Activated naive CD8-positive, alpha-beta T cell treated with anti-CD3 and anti-CD28 coated beads for 36 hours (primary cell): ENCODE measurements around the gene CSHL1. TPM values are rescaled to one million over a fixed set of nuclear protein-coding genes. Genes with fewer than 3 reads are reported as not detected.
"Not testable (repeated sequence)": the region's sequence is repeated elsewhere in the genome, so short reads cannot be mapped to it uniquely, and the experiment has no call there.

ENCODE experiments used
- DNase-seq: peaks from one replicate; pipeline ENCODE4 v3.0.0; 2021
- H3K27ac Mint-ChIP-seq: one replicate; pipeline ENCODE4 v1.8.0; 2022; ENCODE audit warnings: mild to moderate bottlenecking, moderate library complexity, mixed read lengths
- H3K27me3 Mint-ChIP-seq: one replicate; pipeline ENCODE4 v1.8.0; 2022; ENCODE audit warnings: mild to moderate bottlenecking, mixed read lengths
- H3K36me3 Mint-ChIP-seq: one replicate; pipeline ENCODE4 v1.8.0; 2021; ENCODE audit warnings: mild to moderate bottlenecking, mixed read lengths
- H3K4me1 Mint-ChIP-seq: one replicate; pipeline ENCODE4 v1.8.0; 2021; ENCODE audit warnings: mixed read lengths
- H3K4me3 Mint-ChIP-seq: one replicate; pipeline ENCODE4 v1.8.0; 2022; ENCODE audit warnings: mild to moderate bottlenecking, moderate library complexity, mixed read lengths
- H3K9me3 Mint-ChIP-seq: one replicate; pipeline ENCODE4 v1.8.0; 2022; ENCODE audit warnings: mixed read lengths
- total RNA-seq, 2 experiments: library from RNA; stranded (reverse); gene quantifications; one replicate each; pipeline ENCODE4 v1.2.3, GENCODE V29; 2021

CSHL1 gene
- total RNA-seq, 2 experiments from 2014 or later: not detected

DNA sequence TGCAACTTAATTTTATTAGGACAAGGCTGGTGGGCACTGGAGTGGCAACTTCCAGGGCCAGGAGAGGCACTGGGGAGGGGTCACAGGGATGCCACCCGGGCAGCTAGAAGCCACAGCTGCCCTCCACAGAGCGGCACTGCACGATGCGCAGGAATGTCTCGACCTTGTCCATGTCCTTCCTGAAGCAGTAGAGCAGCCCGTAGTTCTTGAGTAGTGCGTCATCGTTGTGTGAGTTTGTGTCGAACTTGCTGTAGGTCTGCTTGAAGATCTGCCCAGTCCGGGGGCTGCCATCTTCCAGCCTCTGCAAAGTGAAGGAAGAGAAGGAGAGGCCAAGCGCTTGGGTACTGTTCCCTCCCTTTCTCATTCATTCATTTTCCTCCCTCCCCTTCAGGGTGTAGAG, 6.1 kb upstream of the CSHL1 start:
- H3K27ac Mint-ChIP-seq, H3K9me3 Mint-ChIP-seq, H3K36me3 Mint-ChIP-seq, DNase-seq, H3K4me1 Mint-ChIP-seq, H3K27me3 Mint-ChIP-seq, H3K4me3 Mint-ChIP-seq: not testable (repeated sequence)

GRCh38 chr17:63916566-63917185, 5.6 kb upstream of the CSHL1 start:
- H3K36me3 Mint-ChIP-seq: no peaks in the 10 kb centered on the region
- peaks cover 4% of the 10 kb centered on the region for H3K4me1 Mint-ChIP-seq
- H3K4me3 Mint-ChIP-seq: no peak overlapping the region
- H3K27ac Mint-ChIP-seq: no peak overlapping the region
- DNase-seq: no peak
- no peaks in the 10 kb centered on the region for H3K9me3 Mint-ChIP-seq
- H3K27me3 Mint-ChIP-seq: peaks cover 5% of the 10 kb centered on the region

DNA sequence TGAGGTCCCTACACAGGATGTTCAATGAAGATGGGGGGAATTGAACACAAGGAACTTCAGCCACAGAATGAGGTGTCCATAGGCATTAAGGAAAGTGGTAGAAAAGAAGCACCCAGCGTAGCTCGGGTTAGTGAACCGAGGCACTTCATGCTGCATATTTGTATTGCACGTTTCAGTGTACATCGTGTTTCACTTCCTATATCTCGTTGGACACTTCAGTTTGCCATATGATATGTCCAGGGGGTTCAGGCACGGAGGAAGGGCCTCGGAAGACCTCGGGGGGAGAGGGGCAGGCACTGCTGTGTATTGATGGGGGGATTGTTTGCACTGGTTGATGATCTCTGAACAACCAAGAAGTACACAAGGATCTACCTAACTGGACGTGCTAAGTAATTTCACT, 4.7 kb upstream of the CSHL1 start:
- H3K36me3 Mint-ChIP-seq, H3K4me3 Mint-ChIP-seq, H3K9me3 Mint-ChIP-seq, H3K27ac Mint-ChIP-seq, H3K4me1 Mint-ChIP-seq, DNase-seq, H3K27me3 Mint-ChIP-seq: not testable (repeated sequence)

DNA sequence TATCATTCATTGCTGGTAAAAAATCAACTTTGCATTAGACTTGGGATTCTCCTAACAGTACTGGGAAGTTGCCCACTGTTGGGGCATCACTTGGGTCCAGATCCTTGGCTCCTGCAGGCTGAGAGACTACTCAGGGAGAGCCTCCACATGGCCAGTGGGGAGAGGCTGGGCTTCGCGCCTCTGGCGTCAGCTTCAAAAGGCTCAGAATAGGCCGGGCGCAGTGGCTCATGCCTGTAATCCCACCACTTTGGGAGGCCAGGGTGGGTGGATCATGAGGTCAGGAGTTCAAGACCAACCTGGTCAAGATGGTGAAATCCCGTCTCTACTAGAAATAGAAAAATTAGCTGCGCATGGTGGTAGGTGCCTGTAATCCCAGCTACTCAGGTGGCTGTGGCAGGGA, 3.4 kb upstream of the CSHL1 start:
- H3K27ac Mint-ChIP-seq: no peak overlapping the region
- H3K4me1 Mint-ChIP-seq: peaks cover 4% of the 10 kb centered on the region

GRCh38 chr17:63911657-63912100, 621 bp upstream of the CSHL1 start:
- Mint-ChIP-seq H3K36me3 (no peaks in the 10 kb centered on the region), H3K9me3 (no peaks in the 10 kb centered on the region), H3K4me1 (no peaks in the 10 kb centered on the region), H3K27me3 (no peaks in the 10 kb centered on the region), H3K27ac (no peak overlapping the region), H3K4me3 (no peak overlapping the region)
- DNase-seq: peak; percentile 60

More for the DNA sequence above, 3.4 kb upstream of the CSHL1 start:
- no peaks in the 10 kb centered on the region for H3K36me3 Mint-ChIP-seq
- no peak for DNase-seq
- no peak overlapping the region for H3K4me3 Mint-ChIP-seq
- no peaks in the 10 kb centered on the region for H3K9me3 Mint-ChIP-seq
- peaks cover 5% of the 10 kb centered on the region for H3K27me3 Mint-ChIP-seq

DNA sequence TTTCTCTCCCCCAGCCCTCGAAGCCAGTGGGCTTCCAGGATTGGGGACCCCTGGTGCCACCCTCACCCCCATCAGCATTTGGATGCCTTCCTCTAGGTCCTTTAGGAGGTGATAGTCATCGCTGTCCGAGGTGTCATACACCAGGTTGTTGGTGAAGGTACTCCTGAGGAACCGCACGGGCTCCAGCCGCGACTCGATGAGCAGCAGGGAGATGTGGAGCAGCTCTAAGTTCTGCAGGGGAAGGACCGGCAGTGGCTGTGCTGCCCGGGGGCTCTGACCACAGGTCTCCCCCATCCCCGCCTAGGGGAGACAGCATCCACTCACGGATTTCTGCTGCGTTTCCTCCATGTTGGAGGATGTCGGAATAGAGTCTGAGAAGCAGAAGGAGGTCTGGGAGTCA, 962 bp downstream of the CSHL1 start:
- Mint-ChIP-seq H3K36me3 (no peaks in the 10 kb centered on the region), H3K4me1 (no peaks in the 10 kb centered on the region), H3K27ac (no peak overlapping the region), H3K4me3 (no peak overlapping the region), H3K27me3 (no peaks in the 10 kb centered on the region), H3K9me3 (no peaks in the 10 kb centered on the region)
- DNase-seq: no peak

GRCh38 chr17:63909586-63909985, 1.5 kb downstream of the CSHL1 start:
- H3K4me1 Mint-ChIP-seq, DNase-seq, H3K36me3 Mint-ChIP-seq, H3K27me3 Mint-ChIP-seq, H3K27ac Mint-ChIP-seq, H3K4me3 Mint-ChIP-seq, H3K9me3 Mint-ChIP-seq: not testable (repeated sequence)

GRCh38 chr17:63907161-63907778, 3.8 kb downstream of the CSHL1 start:
- not testable (repeated sequence) for H3K9me3 Mint-ChIP-seq, DNase-seq, H3K27me3 Mint-ChIP-seq, H3K36me3 Mint-ChIP-seq, H3K27ac Mint-ChIP-seq, H3K4me1 Mint-ChIP-seq, H3K4me3 Mint-ChIP-seq

- not testable (repeated sequence) for H3K36me3 Mint-ChIP-seq, DNase-seq, H3K27ac Mint-ChIP-seq, H3K4me3 Mint-ChIP-seq, H3K27me3 Mint-ChIP-seq, H3K4me1 Mint-ChIP-seq, H3K9me3 Mint-ChIP-seq
These were observed 6.3 kb downstream of the CSHL1 start for GRCh38 chr17:63904796-63905195.

DNA sequence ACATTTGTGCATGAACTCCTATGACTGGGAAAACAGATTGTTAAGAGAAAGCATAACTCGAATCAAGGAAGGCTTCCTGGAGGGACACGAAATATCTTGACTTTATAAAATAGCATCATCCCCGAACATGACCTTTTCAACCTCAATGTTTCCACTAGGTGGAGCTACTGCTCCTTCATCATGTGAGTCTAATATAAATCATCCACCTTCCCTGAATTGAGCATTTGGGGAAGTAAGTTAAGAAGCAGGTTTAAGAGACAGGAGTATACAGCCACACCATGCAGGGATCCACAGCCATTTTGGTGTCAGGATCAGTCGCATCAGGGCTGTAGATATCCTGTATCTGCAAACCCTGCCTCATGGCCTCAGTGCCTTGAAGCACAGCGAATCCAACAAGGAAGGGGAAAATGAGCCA, 7.3 kb downstream of the CSHL1 start:
- H3K4me3 Mint-ChIP-seq, H3K36me3 Mint-ChIP-seq, H3K4me1 Mint-ChIP-seq, H3K9me3 Mint-ChIP-seq, H3K27ac Mint-ChIP-seq, DNase-seq, H3K27me3 Mint-ChIP-seq: not testable (repeated sequence)

DNA sequence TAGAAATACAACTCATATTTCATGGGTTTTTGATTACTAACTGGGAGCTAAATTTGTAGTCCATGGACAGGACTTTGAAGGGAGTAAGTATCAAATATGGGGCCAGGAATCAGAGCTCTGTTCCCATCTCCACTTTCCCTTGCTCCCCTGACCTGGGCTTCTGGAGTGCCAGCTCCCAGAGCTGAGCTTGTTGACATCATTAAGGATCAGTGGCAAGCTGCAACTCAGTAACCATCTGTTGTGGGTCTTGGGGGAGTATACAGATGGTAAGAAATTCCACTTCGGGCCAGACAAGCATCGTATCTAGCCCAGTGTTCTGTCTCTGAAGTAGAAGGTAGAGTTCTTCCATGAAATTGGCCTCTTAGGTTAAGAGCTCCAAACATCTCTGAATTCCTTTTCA, 9.1 kb downstream of the CSHL1 start:
- not testable (repeated sequence) for H3K27ac Mint-ChIP-seq, H3K9me3 Mint-ChIP-seq, H3K4me3 Mint-ChIP-seq, H3K4me1 Mint-ChIP-seq, H3K36me3 Mint-ChIP-seq, H3K27me3 Mint-ChIP-seq, DNase-seq

DNA sequence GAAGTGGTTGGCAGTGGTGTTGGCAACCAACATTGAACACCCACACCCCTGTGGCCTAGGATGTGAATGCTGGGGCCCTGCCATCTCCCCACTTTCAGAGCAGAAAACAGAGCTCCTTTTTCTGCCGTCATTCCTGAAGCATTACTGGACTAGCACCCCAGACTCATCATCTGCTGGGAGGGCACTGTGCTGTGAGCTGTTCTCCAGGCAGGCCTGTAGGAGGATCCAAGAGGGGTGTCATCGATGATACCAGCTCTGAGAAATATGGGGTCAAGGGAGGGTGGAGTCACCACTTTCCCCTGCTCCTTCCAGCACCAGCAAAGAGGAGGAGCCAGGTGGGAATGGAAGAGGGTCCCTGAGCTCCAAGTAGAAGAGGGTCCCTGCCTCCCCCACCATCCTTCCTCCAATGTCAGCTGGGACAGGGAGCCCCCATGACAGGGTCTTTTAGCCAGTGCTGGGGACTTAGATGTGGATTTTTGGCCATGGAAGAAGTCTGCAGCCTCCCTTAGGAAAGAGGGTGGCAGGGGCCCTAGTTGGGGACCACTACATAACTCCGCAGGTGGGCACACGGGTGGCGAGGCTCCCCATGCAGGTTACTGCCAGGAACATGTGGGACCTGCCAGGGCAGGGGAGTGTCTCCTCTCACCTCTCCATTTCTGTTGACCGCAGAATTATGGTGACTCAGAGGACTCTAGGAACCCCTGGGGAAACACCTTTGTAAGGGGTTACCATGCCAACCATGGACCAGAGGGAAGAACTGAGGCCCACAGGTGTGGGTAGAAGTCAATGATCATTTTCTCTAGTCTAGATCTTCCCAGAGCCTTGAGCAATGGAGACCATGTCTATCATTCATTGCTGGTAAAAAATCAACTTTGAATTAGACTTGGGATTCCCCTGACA, 11.9 kb downstream of the CSHL1 start:
- not testable (repeated sequence) for H3K9me3 Mint-ChIP-seq, H3K4me1 Mint-ChIP-seq, H3K4me3 Mint-ChIP-seq, H3K27me3 Mint-ChIP-seq, H3K27ac Mint-ChIP-seq, H3K36me3 Mint-ChIP-seq
- DNase-seq: peak; percentile 27

- not testable (repeated sequence) for H3K4me1 Mint-ChIP-seq, H3K4me3 Mint-ChIP-seq, H3K27me3 Mint-ChIP-seq, H3K27ac Mint-ChIP-seq, H3K36me3 Mint-ChIP-seq, H3K9me3 Mint-ChIP-seq, DNase-seq
These were observed 14.3 kb downstream of the CSHL1 start, which contains the start of gene CSH1 for GRCh38 chr17:63896524-63897354. Gene CSH1 (minus strand): TSS chr17:63896574. CDS start chr17:63896511, 63 bp downstream.

DNA sequence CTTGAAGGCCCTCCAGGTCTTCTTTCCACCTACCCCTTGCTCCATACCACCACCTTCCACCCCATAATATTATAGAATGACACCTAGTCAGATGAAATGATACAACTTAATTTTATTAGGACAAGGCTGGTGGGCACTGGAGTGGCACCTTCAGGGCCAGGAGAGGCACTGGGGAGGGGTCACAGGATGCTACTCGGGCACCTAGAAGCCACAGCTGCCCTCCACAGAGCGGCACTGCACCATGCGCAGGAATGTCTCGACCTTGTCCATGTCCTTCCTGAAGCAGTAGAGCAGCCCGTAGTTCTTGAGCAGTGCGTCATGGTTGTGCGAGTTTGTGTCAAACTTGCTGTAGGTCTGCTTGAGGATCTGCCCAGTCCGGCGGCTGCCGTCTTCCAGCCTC, 16.2 kb downstream of the CSHL1 start:
- not testable (repeated sequence) for DNase-seq, H3K36me3 Mint-ChIP-seq, H3K9me3 Mint-ChIP-seq, H3K4me1 Mint-ChIP-seq, H3K27me3 Mint-ChIP-seq, H3K4me3 Mint-ChIP-seq, H3K27ac Mint-ChIP-seq

DNA sequence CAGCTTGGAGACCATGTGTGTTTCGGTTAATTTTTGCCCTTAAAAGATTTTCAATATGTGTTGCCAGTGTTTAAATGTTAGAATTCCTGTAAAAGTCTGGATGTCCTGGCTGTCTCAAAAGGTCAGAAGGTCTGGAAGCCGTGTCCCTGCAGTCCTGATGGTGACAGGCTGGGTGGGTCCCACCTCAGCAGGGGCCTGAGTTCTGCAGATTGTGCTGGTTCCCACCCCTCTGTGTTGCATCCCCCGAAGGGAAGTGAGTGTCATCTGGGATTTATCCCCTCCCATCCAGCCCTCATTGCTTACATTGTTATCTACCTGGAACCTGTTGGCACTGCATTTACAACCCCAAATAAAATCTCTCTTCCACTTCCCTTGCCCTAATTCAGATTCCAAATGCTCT, 17.0 kb downstream of the CSHL1 start:
- H3K27me3 Mint-ChIP-seq, H3K36me3 Mint-ChIP-seq, H3K9me3 Mint-ChIP-seq, H3K27ac Mint-ChIP-seq, H3K4me1 Mint-ChIP-seq, DNase-seq, H3K4me3 Mint-ChIP-seq: not testable (repeated sequence)
